Sigmoid colon (tissue), 7 donors: ENCODE measurements around the gene CD55. TPM values are rescaled to one million over a fixed set of nuclear protein-coding genes. Genes with fewer than 3 reads are reported as not detected.

Experiments used
- DNase-seq: peaks from one replicate; pipeline ENCODE4 v3.0.0-alpha.2; 2019
- H3K27ac ChIP-seq, 4 donors: fragments of 200-600 bp; sonication (generic); one replicate each; pipeline ENCODE4 v1.5.1; 2016 to 2019; ENCODE audit warnings: mild to moderate bottlenecking in 1 of 4
- H3K27me3 ChIP-seq, 3 donors: fragments of 200-600 bp; sonication (generic); one replicate each; pipeline ENCODE4 v1.5.1; 2019; ENCODE audit warnings: mild to moderate bottlenecking in 1 of 3
- H3K36me3 ChIP-seq, 4 donors: fragments of 200-600 bp; sonication (generic); one replicate each; pipeline ENCODE4 v1.5.1; 2016 to 2019
- H3K4me1 ChIP-seq, 4 donors: fragments of 200-600 bp; sonication (generic); one replicate each; pipeline ENCODE4 v1.5.1; 2017 to 2019
- H3K4me3 ChIP-seq, 4 donors: fragments of 200-600 bp; sonication (generic); one replicate each; pipeline ENCODE4 v1.5.1; 2017 to 2019; ENCODE audit warnings: mild to moderate bottlenecking in 2 of 4, moderate library complexity in 1 of 4
- H3K9me3 ChIP-seq, 4 donors: fragments of 200-600 bp in 3 of 4; sonication (generic) in 3 of 4; one replicate each; pipeline versions ENCODE4 v1.5.1 to v1.6.1; 2013 to 2019
- CTCF ChIP-seq, 4 experiments: fragments of 450-650 bp in 3 of 4; fragments of 200-600 bp in 1 of 4; IDR thresholded peaks; one replicate each; pipeline ENCODE4 v1.5.1; 2016 to 2019; ENCODE audit warnings: antibody characterized with exemption in 4 of 4, mild to moderate bottlenecking in 3 of 4, moderate library complexity in 2 of 4
- EP300 ChIP-seq, 4 donors: sonication (generic); formaldehyde crosslinking; IDR thresholded peaks; one replicate each; pipeline ENCODE4 v1.6.1; 2017; ENCODE audit warnings: antibody characterized with exemption in 4 of 4
- POLR2A ChIP-seq, 2 donors: fragments of 450-650 bp; IDR thresholded peaks; one replicate each; pipeline ENCODE4 v1.6.1; 2016; ENCODE audit warnings: antibody characterized with exemption in 2 of 2, mild to moderate bottlenecking in 2 of 2, moderate library complexity in 2 of 2
- POLR2AphosphoS5 ChIP-seq, 4 donors: sonication (generic); formaldehyde crosslinking; IDR thresholded peaks; one replicate each; pipeline ENCODE4 v1.6.1; 2017; ENCODE audit warnings: antibody characterized with exemption in 4 of 4
- WGBS, 2 donors: extraction: QIAGEN DNeasy Blood & Tissue Kit; methylation state at CpG; one replicate each; pipeline ENCODE4 v1.1.7; 2013; 5-methylcytosine and 5-hydroxymethylcytosine counted together
- intact Hi-C: fragments of 100-400 bp; cut with DNase I; formaldehyde crosslinking; loops from one replicate; pipeline ENCODE4 v1.15.1; 2023
- polyA plus RNA-seq, 3 donors: library from polyadenylated mRNA; stranded (reverse); fragments of 200-250 nt; gene quantifications; one replicate each; pipeline ENCODE4 v1.2.3, GENCODE V29; 2013
- total RNA-seq, 4 donors: library from RNA; depleted of rRNA; stranded (reverse); fragments of >200 nt; gene quantifications; one replicate each; pipeline ENCODE4 v1.1.0, GENCODE V29; 2016
- donor health status: healthy with polysubstance abuse.
- donor health status: Bipolar disorder and iron deficiency.
- donor health status: healthy.

CD55 gene
- total and polyA plus RNA-seq, 7 donors = 10.8 to 56.1 (median 41.5) TPM

- no peaks in the 10 kb centered on the region for H3K36me3 ChIP-seq
- intact Hi-C loops = no loop called here
- no peak overlapping the region for H3K27ac ChIP-seq
- no peaks in the 10 kb centered on the region for H3K4me1 ChIP-seq
- no peaks in the 10 kb centered on the region for H3K9me3 ChIP-seq
- no peak overlapping the region for H3K4me3 ChIP-seq
- H3K27me3 ChIP-seq = no peaks in the 10 kb centered on the region
- TF ChIP-seq POLR2A (IDR thresholded peaks at IDR 0.05) = no peak
- TF ChIP-seq POLR2AphosphoS5 (IDR thresholded peaks at IDR 0.05) = no peak
- TF ChIP-seq EP300 (IDR thresholded peaks at IDR 0.05) = no peak
- TF ChIP-seq CTCF (IDR thresholded peaks at IDR 0.05) = no peak
- WGBS, 2 donors = 86% methylated on average over 1 of the region's 1 CpG
- no peak for DNase-seq
Measured at GRCh38 chr1:207302618-207303393, 18.7 kb upstream of the CD55 start.

GRCh38 chr1:207304710-207305488, 16.6 kb upstream of the CD55 start:
- TF ChIP-seq CTCF (IDR thresholded peaks at IDR 0.05) (no peak), POLR2A (IDR thresholded peaks at IDR 0.05) (no peak), POLR2AphosphoS5 (IDR thresholded peaks at IDR 0.05) (no peak), EP300 (IDR thresholded peaks at IDR 0.05) (no peak)
- no peak for DNase-seq
- 80 to 88% methylated on average over 8 of the region's 8 CpGs for WGBS, 2 donors
- Histone ChIP-seq H3K9me3 (no peaks in the 10 kb centered on the region), H3K36me3 (no peaks in the 10 kb centered on the region), H3K27me3 (no peaks in the 10 kb centered on the region), H3K27ac (no peak overlapping the region), H3K4me1 (peaks cover 0 to 9% (median 5%) of the 10 kb centered on the region in 4 donors), H3K4me3 (no peak overlapping the region)
- intact Hi-C loops = no loop called here

- 80 to 90% methylated on average over 6 of the region's 6 CpGs for WGBS, 2 donors
- no peak for DNase-seq
- Histone ChIP-seq H3K9me3 (no peaks in the 10 kb centered on the region), H3K4me3 (no peak overlapping the region), H3K4me1 (peaks cover 0 to 13% (median 8%) of the 10 kb centered on the region in 4 donors), H3K27ac (no peak overlapping the region), H3K27me3 (no peaks in the 10 kb centered on the region), H3K36me3 (no peaks in the 10 kb centered on the region)
- TF ChIP-seq CTCF (IDR thresholded peaks at IDR 0.05) (no peak), EP300 (IDR thresholded peaks at IDR 0.05) (no peak), POLR2A (IDR thresholded peaks at IDR 0.05) (no peak), POLR2AphosphoS5 (IDR thresholded peaks at IDR 0.05) (no peak)
- intact Hi-C loops = no loop called here
Measured at GRCh38 chr1:207305489-207305873, 16.0 kb upstream of the CD55 start.

GRCh38 chr1:207306023-207306422, 15.5 kb upstream of the CD55 start:
- Histone ChIP-seq H3K4me3 (no peak overlapping the region), H3K36me3 (no peaks in the 10 kb centered on the region), H3K9me3 (no peaks in the 10 kb centered on the region), H3K4me1 (peaks cover 0 to 13% (median 8%) of the 10 kb centered on the region in 4 donors), H3K27ac (no peak overlapping the region), H3K27me3 (no peaks in the 10 kb centered on the region)
- WGBS, 2 donors = 89 to 90% methylated on average over 1 of the region's 1 CpG
- intact Hi-C loops = no loop called here
- DNase-seq = no peak
- TF ChIP-seq CTCF (IDR thresholded peaks at IDR 0.05) (no peak), POLR2A (IDR thresholded peaks at IDR 0.05) (no peak), POLR2AphosphoS5 (IDR thresholded peaks at IDR 0.05) (no peak), EP300 (IDR thresholded peaks at IDR 0.05) (no peak)
